SK-N-SH (cell line): ENCODE data around the gene SLC28A3. TPM values are rescaled to one million over a fixed set of nuclear protein-coding genes. Genes with fewer than 3 reads are reported as not detected.

Source experiments
- CTCF ChIA-PET: fragments of 300-600, 350-600 bp; formaldehyde crosslinking; extraction: SDS; loops from one replicate; lab custom pipeline; 2021; lab: Yijun Ruan, JAX
- POLR2A ChIA-PET: fragments of 350-600 bp; sonication (Branson Sonifier 250); formaldehyde crosslinking; extraction: SDS; loops from one replicate; lab custom pipeline; 2020; ENCODE audit warnings: antibody characterized with exemption, inconsistent platforms; lab: Yijun Ruan, JAX
- DNase-seq: peaks from one replicate; pipeline ENCODE4 v3.0.0; 2012
- H2AFZ ChIP-seq: fragments of 200-600 bp; sonication (generic); 2 replicates; pipeline ENCODE4 v1.8.1; 2016; ENCODE audit warnings: antibody characterized with exemption, mild to moderate bottlenecking, low read depth
- H3F3A ChIP-seq: fragments of 200-600 bp; sonication (generic); replicated peaks from 2 replicates; pipeline ENCODE3; 2016; ENCODE audit warnings: antibody characterized with exemption, mild to moderate bottlenecking; ENCODE audit not compliant: insufficient read depth
- H3K27ac ChIP-seq, 2 experiments: fragments of 200-500 bp in 1 of 2; fragments of 200-600 bp in 1 of 2; sonication (Bioruptor generic) in 1 of 2; sonication (generic), shearing (Covaris generic) in 1 of 2; 2 replicates each; pipeline versions ENCODE4 v1.5.1 to v1.6.1; 2014 to 2016; ENCODE audit warnings: low read depth in 2 of 2, inconsistent platforms in 1 of 2, low read length in 1 of 2, mild to moderate bottlenecking in 1 of 2, mixed read lengths in 1 of 2
- H3K27me3 ChIP-seq: fragments of 200-600 bp; sonication (generic), shearing (Covaris generic); 2 replicates; pipeline ENCODE4 v1.6.1; 2016; ENCODE audit warnings: mixed run types; ENCODE audit not compliant: insufficient read depth
- H3K36me3 ChIP-seq, 2 experiments: fragments of 200-500 bp in 1 of 2; fragments of 200-600 bp in 1 of 2; sonication (Bioruptor generic) in 1 of 2; sonication (generic) in 1 of 2; replicated peaks in 1 of 2; 2 replicates each; pipeline versions ENCODE3 to v1.5.1; 2014 to 2016; ENCODE audit warnings: low read length in 1 of 2, mild to moderate bottlenecking in 1 of 2; ENCODE audit not compliant: insufficient read depth in 2 of 2, control insufficient read depth in 1 of 2
- H3K4me1 ChIP-seq, 2 experiments: fragments of 200-500 bp in 1 of 2; fragments of 200-600 bp in 1 of 2; sonication (Bioruptor generic) in 1 of 2; sonication (generic), shearing (Covaris generic) in 1 of 2; 2 replicates each; pipeline versions ENCODE4 v1.5.1 to v1.6.1; 2014 to 2016; ENCODE audit warnings: low read depth in 1 of 2, low read length in 1 of 2, mixed run types in 1 of 2; ENCODE audit not compliant: insufficient read depth in 2 of 2, control insufficient read depth in 1 of 2
- H3K4me2 ChIP-seq: fragments of 200-600 bp; sonication (generic), shearing (Covaris generic); 2 replicates; pipeline ENCODE4 v1.6.1; 2017; ENCODE audit warnings: mixed run types
- H3K4me3 ChIP-seq, 2 experiments: fragments of 200-500 bp in 1 of 2; fragments of 200-600 bp in 1 of 2; sonication (Bioruptor generic) in 1 of 2; sonication (generic), shearing (Covaris generic) in 1 of 2; 2 replicates each; pipeline versions ENCODE4 v1.5.1 to v1.8.1; 2014 to 2016; ENCODE audit warnings: low read depth in 2 of 2, inconsistent platforms in 1 of 2, low read length in 1 of 2, mild to moderate bottlenecking in 1 of 2, mixed read lengths in 1 of 2, moderate library complexity in 1 of 2
- H3K79me2 ChIP-seq: fragments of 200-600 bp; sonication (generic); 2 replicates; pipeline ENCODE4 v1.8.1; 2017; ENCODE audit warnings: mild to moderate bottlenecking; ENCODE audit not compliant: insufficient read depth
- H3K9ac ChIP-seq: fragments of 200-600 bp; sonication (generic); 2 replicates; pipeline ENCODE4 v1.6.1; 2017; ENCODE audit warnings: mixed run types
- H3K9me2 ChIP-seq: fragments of 200-600 bp; sonication (generic); 2 replicates; pipeline ENCODE4 v1.6.1; 2017; ENCODE audit warnings: mixed run types
- H3K9me3 ChIP-seq: fragments of 200-600 bp; sonication (generic); 2 replicates; pipeline ENCODE4 v1.6.1; 2017; ENCODE audit warnings: mixed run types, mild to moderate bottlenecking, moderate library complexity
- H4K20me1 ChIP-seq: fragments of 200-600 bp; sonication (generic); 2 replicates; pipeline ENCODE4 v1.6.1; 2017; ENCODE audit warnings: mild to moderate bottlenecking, mixed run types; ENCODE audit not compliant: insufficient read depth
- CTCF ChIP-seq: fragments of 200-600 bp; sonication (generic); IDR thresholded peaks from 2 replicates; pipeline ENCODE4 v1.6.1; 2017; ENCODE audit warnings: antibody characterized with exemption, mild to moderate bottlenecking, moderate library complexity
- ELF1 ChIP-seq: IDR thresholded peaks from 2 replicates; pipeline ENCODE4 v1.4.0; 2012
- FOXM1 ChIP-seq: IDR thresholded peaks from 2 replicates; pipeline ENCODE4 v1.4.0; 2012; ENCODE audit warnings: low read depth, mild to moderate bottlenecking
- GATA2 ChIP-seq: sonication (generic); formaldehyde crosslinking; IDR thresholded peaks from 2 replicates; pipeline ENCODE4 v1.5.0; 2020; ENCODE audit warnings: mild to moderate bottlenecking, missing genetic modification reagents
- JUND ChIP-seq: IDR thresholded peaks from 2 replicates; pipeline ENCODE4 v1.4.0; 2012
- MEF2A ChIP-seq: IDR thresholded peaks from 2 replicates; pipeline ENCODE4 v1.4.0; 2012; ENCODE audit warnings: low read depth, borderline replicate concordance
- MXI1 ChIP-seq: IDR thresholded peaks from 2 replicates; pipeline ENCODE4 v1.6.1; 2012; ENCODE audit warnings: mild to moderate bottlenecking, low read depth, low read length, improper control_type of control experiment
- PBX3 ChIP-seq: IDR thresholded peaks from 2 replicates; pipeline ENCODE4; 2012
- RCOR1 ChIP-seq: fragments of 150-350 bp; IDR thresholded peaks from 2 replicates; pipeline ENCODE4 v1.6.1; 2017; ENCODE audit warnings: antibody characterized with exemption, low read length
- RXRA ChIP-seq: IDR thresholded peaks from 2 replicates; pipeline ENCODE4 v1.4.0; 2012; ENCODE audit warnings: low read depth, mild to moderate bottlenecking, borderline replicate concordance
- TAF1 ChIP-seq: IDR thresholded peaks from 2 replicates; pipeline ENCODE4 v1.6.1; 2012; ENCODE audit warnings: low read depth, mild to moderate bottlenecking, low read length, moderate library complexity, borderline replicate concordance
- TCF12 ChIP-seq: IDR thresholded peaks from 2 replicates; pipeline ENCODE4 v1.4.0; 2012
- TEAD4 ChIP-seq: IDR thresholded peaks from 2 replicates; pipeline ENCODE4 v1.4.0; 2012; ENCODE audit warnings: mild to moderate bottlenecking, borderline replicate concordance; ENCODE audit not compliant: insufficient read depth
- ZBTB33 ChIP-seq: IDR thresholded peaks from 2 replicates; pipeline ENCODE4 v1.4.0; 2012; ENCODE audit warnings: low read depth, borderline replicate concordance
- WGBS: methylation state at CpG from one replicate; pipeline ENCODE4 v1.1.6; 2017; ENCODE audit warnings: low lambda C conversion rate; 5-methylcytosine and 5-hydroxymethylcytosine counted together
- polyA plus RNA-seq, 3 experiments: library from polyadenylated mRNA; depleted of rRNA; stranded (reverse); fragments of >200 nt; gene quantifications; 2 replicates each; pipeline ENCODE4 v1.2.3, GENCODE V29; 2012
- TF ChIP-seq, protein P1 (sequence below): fragments of 150-350 bp; IDR thresholded peaks from 2 replicates; pipeline ENCODE4 v1.6.1; 2016; ENCODE audit warnings: mild to moderate bottlenecking, low read depth, low read length
- TF ChIP-seq, protein P2 (sequence below): IDR thresholded peaks from 2 replicates; pipeline ENCODE4 v1.4.0; 2012; ENCODE audit warnings: low read depth, borderline replicate concordance

SLC28A3 gene
- polyA plus RNA-seq, 1 of the 3 experiments (the other 2 are of a cell fraction): 0.23 TPM

DNA sequence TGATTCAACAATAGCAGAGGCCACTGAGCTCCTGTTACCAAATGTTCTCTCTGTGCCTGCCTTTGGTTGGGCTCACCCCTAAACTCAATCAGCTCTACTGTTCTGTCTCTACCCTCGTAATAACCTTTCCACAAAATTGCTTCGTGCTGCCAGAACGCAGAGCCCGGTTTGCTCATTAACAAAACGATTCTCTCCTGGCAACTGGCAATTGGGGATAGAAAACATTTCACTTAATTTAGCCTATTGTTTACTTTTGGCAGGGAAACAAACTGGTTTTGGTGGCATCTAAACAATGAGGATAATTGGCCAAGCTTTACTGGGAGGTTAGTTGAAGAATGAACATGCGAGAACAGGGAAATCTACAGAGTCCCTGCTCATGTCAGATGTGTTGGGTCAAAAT lies 56.6 kb downstream of the SLC28A3 start:
- CTCF ChIA-PET: no interaction called here
- POLR2A ChIA-PET: no interaction called here

More for the DNA sequence above, 56.6 kb downstream of the SLC28A3 start:
- no peaks in the 10 kb centered on the region for H3K36me3 ChIP-seq
- H3K9me2 ChIP-seq: no peaks in the 10 kb centered on the region
- H3F3A ChIP-seq: no peaks in the 10 kb centered on the region
- no peak overlapping the region for H2AFZ ChIP-seq
- WGBS: 73% methylated on average over 6 of the region's 6 CpGs
- H3K4me3 ChIP-seq: no peak overlapping the region
- no peaks in the 10 kb centered on the region for H4K20me1 ChIP-seq
- DNase-seq: no peak
- no peak overlapping the region for H3K4me2 ChIP-seq
- no peak overlapping the region for H3K9ac ChIP-seq
- H3K27ac ChIP-seq: no peak overlapping the region
- no peak for TF ChIP-seq MXI1
- TF ChIP-seq RXRA: no peak
- no peak for TF ChIP-seq TCF12
- no peak for TF ChIP-seq GATA2 (CRISPR knock-in tag)
- TF ChIP-seq, protein P1, sequence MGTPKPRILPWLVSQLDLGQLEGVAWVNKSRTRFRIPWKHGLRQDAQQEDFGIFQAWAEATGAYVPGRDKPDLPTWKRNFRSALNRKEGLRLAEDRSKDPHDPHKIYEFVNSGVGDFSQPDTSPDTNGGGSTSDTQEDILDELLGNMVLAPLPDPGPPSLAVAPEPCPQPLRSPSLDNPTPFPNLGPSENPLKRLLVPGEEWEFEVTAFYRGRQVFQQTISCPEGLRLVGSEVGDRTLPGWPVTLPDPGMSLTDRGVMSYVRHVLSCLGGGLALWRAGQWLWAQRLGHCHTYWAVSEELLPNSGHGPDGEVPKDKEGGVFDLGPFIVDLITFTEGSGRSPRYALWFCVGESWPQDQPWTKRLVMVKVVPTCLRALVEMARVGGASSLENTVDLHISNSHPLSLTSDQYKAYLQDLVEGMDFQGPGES: no peak
- TF ChIP-seq TEAD4: no peak
- TF ChIP-seq, protein P2, sequence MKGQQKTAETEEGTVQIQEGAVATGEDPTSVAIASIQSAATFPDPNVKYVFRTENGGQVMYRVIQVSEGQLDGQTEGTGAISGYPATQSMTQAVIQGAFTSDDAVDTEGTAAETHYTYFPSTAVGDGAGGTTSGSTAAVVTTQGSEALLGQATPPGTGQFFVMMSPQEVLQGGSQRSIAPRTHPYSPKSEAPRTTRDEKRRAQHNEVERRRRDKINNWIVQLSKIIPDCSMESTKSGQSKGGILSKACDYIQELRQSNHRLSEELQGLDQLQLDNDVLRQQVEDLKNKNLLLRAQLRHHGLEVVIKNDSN: no peak
- TF ChIP-seq TAF1: no peak
- TF ChIP-seq JUND: no peak
- no peak for TF ChIP-seq ZBTB33
- no peak for TF ChIP-seq MEF2A
- TF ChIP-seq PBX3: no peak
- TF ChIP-seq ELF1: no peak
- TF ChIP-seq FOXM1: no peak
- no peak for TF ChIP-seq RCOR1
- no peak for TF ChIP-seq CTCF
- TF ChIP-seq, all 33 proteins: peak for 0
- Histone ChIP-seq H3K4me1 (no peaks in the 10 kb centered on the region), H3K27me3 (no peaks in the 10 kb centered on the region), H3K9me3 (no peaks in the 10 kb centered on the region), H3K79me2 (no peaks in the 10 kb centered on the region)
